Endometrial microvascular endothelial cells (primary cell): ENCODE measurements around the gene SETBP1. TPM values are rescaled to one million over a fixed set of nuclear protein-coding genes. Genes with fewer than 3 reads are reported as not detected.

Source experiments
- in situ Hi-C: cut with HindIII; loops from 2 replicates; pipeline ENCODE4 v1.10.0; 2017; ENCODE audit warnings: low sequenced_read_pairs, low pct_unique_long_range_greater_than_20kb; ENCODE audit errors: inconsistent ontology term
- total RNA-seq: library from RNA; depleted of rRNA; stranded (reverse); fragments of >200 nt; gene quantifications from one replicate; pipeline ENCODE4 v1.2.3, GENCODE V29; 2015; ENCODE audit errors: inconsistent ontology term

The SETBP1 gene
- total RNA-seq: not detected

- in situ Hi-C loops: no loop called here
Measured at GRCh38 chr18:44680273-44681075, at the start of gene SETBP1. SETBP1 (plus strand) TSS chr18:44680888; CDS start chr18:44701347, 20,459 bp downstream.

GRCh38 chr18:44632469-44633145 is 48.1 kb upstream of the SETBP1 start:
- in situ Hi-C loops: no loop called here

GRCh38 chr18:44635546-44635945 is 45.1 kb upstream of the SETBP1 start:
- in situ Hi-C loops: no loop called here

GRCh38 chr18:44636241-44636640 is 44.4 kb upstream of the SETBP1 start:
- in situ Hi-C loops: no loop called here

GRCh38 chr18:44637210-44638033 is 43.3 kb upstream of the SETBP1 start:
- in situ Hi-C loops: no loop called here

- in situ Hi-C loops: no loop called here
Measured at GRCh38 chr18:44638034-44638540, 42.6 kb upstream of the SETBP1 start.

- in situ Hi-C loops: no loop called here
Measured at GRCh38 chr18:44638811-44639210, 41.9 kb upstream of the SETBP1 start.

- in situ Hi-C loops: no loop called here
Measured at GRCh38 chr18:44643004-44643403, 37.7 kb upstream of the SETBP1 start.

- in situ Hi-C loops: loop anchor here (25.0 kb wide), 1 partner anchor 139 kb away; no protein-coding TSS in a partner anchor
Measured at GRCh38 chr18:44651478-44651877, 29.2 kb upstream of the SETBP1 start.

GRCh38 chr18:44651918-44652572 is 28.6 kb upstream of the SETBP1 start:
- in situ Hi-C loops: loop anchor here (25.0 kb wide), 1 partner anchor 140 kb away; no protein-coding TSS in a partner anchor

- in situ Hi-C loops: loop anchor here (25.0 kb wide), 1 partner anchor 140 kb away; no protein-coding TSS in a partner anchor
Measured at GRCh38 chr18:44652722-44653121, 28.0 kb upstream of the SETBP1 start.

- in situ Hi-C loops: loop anchor here (25.0 kb wide), 1 partner anchor 142 kb away; no protein-coding TSS in a partner anchor
Measured at GRCh38 chr18:44654573-44654972, 26.1 kb upstream of the SETBP1 start.

GRCh38 chr18:44655435-44655834 is 25.3 kb upstream of the SETBP1 start:
- in situ Hi-C loops: loop anchor here (25.0 kb wide), 1 partner anchor 143 kb away; no protein-coding TSS in a partner anchor

- in situ Hi-C loops: loop anchor here (25.0 kb wide), 1 partner anchor 147 kb away; no protein-coding TSS in a partner anchor
Measured at GRCh38 chr18:44659771-44660170, 20.9 kb upstream of the SETBP1 start.

GRCh38 chr18:44668270-44668975 is 12.3 kb upstream of the SETBP1 start:
- in situ Hi-C loops: loop anchor here (25.0 kb wide), 1 partner anchor 156 kb away; no protein-coding TSS in a partner anchor

- in situ Hi-C loops: loop anchor here (25.0 kb wide), 1 partner anchor 160 kb away; no protein-coding TSS in a partner anchor
Measured at GRCh38 chr18:44671914-44672313, 8.8 kb upstream of the SETBP1 start.

GRCh38 chr18:44672506-44672905 is 8.2 kb upstream of the SETBP1 start:
- in situ Hi-C loops: loop anchor here (25.0 kb wide), 1 partner anchor 160 kb away; no protein-coding TSS in a partner anchor
